ENCODE results near the gene TESPA1. TPM values are rescaled to one million over a fixed set of nuclear protein-coding genes. Genes with fewer than 3 reads are reported as not detected.

TESPA1 gene, protein sequence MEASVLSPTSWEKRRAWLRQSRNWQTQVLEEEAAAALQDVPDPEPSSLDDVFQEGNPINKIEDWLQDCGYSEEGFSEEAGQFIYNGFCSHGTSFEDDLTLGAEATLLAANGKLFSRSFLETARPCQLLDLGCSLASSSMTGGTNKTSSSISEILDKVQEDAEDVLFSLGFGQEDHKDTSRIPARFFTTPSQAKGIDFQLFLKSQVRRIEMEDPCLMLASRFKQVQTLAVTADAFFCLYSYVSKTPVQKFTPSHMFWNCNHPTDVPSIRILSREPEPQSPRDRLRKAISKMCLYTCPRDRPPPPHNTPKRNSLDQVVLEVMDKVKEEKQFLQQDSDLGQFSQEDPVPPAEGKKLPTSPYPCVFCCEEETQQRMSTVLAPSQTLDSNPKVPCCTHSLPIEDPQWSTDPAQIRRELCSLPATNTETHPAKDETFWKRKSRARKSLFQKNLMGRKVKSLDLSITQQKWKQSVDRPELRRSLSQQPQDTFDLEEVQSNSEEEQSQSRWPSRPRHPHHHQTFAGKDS
- total RNA-seq, result 10 to 100 TPM; 92.6 to 95.9 TPM

DNA sequence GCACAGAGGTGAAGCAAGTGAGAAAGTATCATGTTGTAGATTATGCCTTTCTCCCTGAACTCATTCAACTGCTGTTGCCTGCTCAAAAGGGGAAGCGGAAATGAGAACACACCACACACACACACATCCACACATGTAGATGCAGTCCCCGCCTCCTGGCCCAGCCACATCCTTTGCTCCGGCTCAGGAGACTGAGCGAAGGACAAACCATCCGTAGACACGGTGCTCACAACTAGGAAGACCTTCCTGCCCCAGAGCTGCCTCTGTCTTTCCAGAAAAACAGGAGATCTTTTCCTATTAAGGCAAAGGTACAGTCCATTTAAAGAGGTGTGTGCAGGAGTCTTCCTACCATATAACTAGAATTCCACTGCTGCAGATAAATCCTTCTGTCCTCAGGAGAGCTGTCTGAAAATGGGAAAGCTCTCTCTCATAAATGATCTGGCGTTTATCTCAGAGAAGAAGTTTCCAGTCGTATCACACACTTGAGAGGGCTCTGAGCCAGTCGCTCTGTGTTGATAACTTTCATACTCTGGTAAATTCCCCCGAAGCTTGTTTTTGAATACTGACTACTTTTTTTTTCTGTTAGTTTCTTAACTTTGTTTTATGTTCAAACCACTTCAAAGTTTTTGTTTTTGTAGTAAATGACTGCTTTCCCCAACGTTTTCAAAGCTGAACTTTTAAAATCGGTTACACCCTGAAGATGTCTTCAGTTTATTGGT lies at the start of gene TESPA1:
Gene TESPA1 (minus strand): TSS at position 105 of the 719 bp plus-strand sequence. CDS start 10,200 bp downstream, outside the sequence.
- no peaks in the 10 kb centered on the region for H3K27me3 Mint-ChIP-seq
- peaks cover 56% of the 10 kb centered on the region for H3K36me3 Mint-ChIP-seq
- H3K9me3 Mint-ChIP-seq, result peaks cover 7% of the 10 kb centered on the region
- peak within 1 kb of the TSS; percentile 91 for H3K27ac Mint-ChIP-seq
- DNase-seq, result peak; percentile 83
- H3K4me1 Mint-ChIP-seq, result peaks cover 59% of the 10 kb centered on the region
- H3K4me3 Mint-ChIP-seq, result peak within 1 kb of the TSS; percentile 87

DNA sequence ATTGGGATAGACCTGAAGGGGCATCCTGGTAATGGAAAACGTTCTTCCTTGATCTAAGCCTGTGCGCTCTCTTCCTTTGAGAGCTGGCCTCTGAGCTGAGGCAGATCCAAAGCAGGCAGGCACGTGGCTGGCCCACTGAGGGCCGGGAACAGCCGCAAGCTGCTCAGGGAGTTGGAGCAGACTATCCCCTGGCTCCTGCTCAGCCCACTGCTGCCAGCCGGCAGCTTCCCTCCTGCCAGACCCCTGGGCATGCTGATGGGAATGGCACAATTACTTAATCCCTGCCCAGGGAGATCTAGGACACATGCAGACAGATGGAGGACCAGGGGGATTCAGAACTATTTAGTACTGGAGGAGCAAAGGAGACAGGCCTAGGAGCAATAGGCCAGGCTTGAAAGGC lies 49.7 kb upstream of the TESPA1 start:
- no peak overlapping the region for H3K27ac Mint-ChIP-seq

DNA sequence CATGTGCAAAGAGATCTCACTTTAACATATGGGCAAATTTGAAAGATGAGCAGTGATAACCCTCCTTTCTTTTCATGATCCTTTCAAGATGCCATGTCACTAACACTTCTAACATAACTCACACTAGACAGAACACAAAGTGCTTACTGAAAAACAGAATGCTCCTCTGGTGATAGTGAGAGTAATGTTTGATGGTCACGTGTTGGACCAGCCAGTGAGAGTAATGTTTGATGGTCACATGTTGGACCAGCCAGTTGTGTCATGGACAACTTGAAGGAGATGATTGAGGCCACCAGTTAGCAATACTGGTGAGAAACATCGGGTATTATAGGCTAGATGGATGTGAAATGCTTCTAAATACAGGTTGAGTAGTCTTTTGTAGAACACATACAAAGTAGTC lies 40.9 kb upstream of the TESPA1 start:
- H3K4me3 Mint-ChIP-seq, result no peak overlapping the region
- H3K4me1 Mint-ChIP-seq, result no peaks in the 10 kb centered on the region
- no peaks in the 10 kb centered on the region for H3K36me3 Mint-ChIP-seq
- H3K27ac Mint-ChIP-seq, result no peak overlapping the region
- peaks cover 26% of the 10 kb centered on the region for H3K27me3 Mint-ChIP-seq
- no peaks in the 10 kb centered on the region for H3K9me3 Mint-ChIP-seq
- no peak for DNase-seq

More for the DNA sequence above, 49.7 kb upstream of the TESPA1 start:
- H3K27me3 Mint-ChIP-seq, result no peaks in the 10 kb centered on the region
- no peaks in the 10 kb centered on the region for H3K36me3 Mint-ChIP-seq
- peaks cover 37% of the 10 kb centered on the region for H3K4me1 Mint-ChIP-seq
- H3K9me3 Mint-ChIP-seq, result no peaks in the 10 kb centered on the region
- DNase-seq, result no peak
- no peak overlapping the region for H3K4me3 Mint-ChIP-seq

DNA sequence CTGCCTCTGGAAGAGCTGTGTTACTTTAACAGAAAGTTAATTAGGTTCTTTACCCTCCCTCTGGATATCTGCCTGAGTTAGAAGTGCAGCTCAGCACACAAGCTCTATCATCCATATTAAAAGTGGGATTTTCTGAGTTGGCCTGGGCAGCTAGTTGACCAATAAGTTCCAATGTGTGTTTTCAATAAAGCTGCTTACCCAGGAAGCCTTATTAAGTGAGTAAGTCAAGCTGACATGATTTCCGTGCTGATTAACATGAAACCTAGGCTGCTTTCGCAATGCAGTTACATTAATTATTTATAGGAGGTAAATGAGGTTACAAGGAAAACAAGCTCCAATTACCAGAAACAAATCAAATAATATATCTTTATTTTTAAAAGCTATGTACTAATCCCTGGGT lies 40.0 kb upstream of the TESPA1 start:
- Mint-ChIP-seq H3K4me1 (peaks cover 4% of the 10 kb centered on the region), H3K4me3 (no peak overlapping the region), H3K9me3 (no peaks in the 10 kb centered on the region), H3K27ac (no peak overlapping the region), H3K36me3 (no peaks in the 10 kb centered on the region), H3K27me3 (peaks cover 36% of the 10 kb centered on the region)
- no peak for DNase-seq

DNA sequence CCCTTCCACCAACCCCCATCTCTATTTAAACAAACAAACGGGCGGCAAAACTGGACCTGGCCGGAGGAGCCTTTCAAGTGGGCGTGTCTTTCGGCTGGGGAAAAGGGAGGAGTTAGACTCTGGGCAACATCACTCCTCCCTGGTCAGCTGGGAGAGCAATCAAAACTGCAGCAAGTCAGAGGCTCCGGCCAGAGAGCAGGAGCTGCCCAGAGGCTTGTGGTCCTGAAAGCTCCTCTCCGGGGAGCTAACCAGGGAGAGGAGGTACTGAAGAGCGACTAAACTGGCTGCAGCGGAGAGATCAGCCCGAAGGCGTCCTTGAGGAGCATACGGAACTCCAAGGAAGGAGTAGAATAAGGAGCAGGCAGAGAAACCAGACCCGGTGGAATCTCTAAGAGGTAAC lies 35.2 kb upstream of the TESPA1 start, which contains the start of gene NEUROD4:
Gene NEUROD4 (plus strand): TSS at position 191 of the 400 bp plus-strand sequence. CDS start 6,466 bp downstream, outside the sequence.
- Mint-ChIP-seq H3K27ac (no peak within 1 kb of the TSS), H3K9me3 (no peaks in the 10 kb centered on the region), H3K27me3 (peaks cover 55% of the 10 kb centered on the region), H3K4me3 (no peak within 1 kb of the TSS), H3K4me1 (peaks cover 7% of the 10 kb centered on the region), H3K36me3 (no peaks in the 10 kb centered on the region)
- DNase-seq, result peak; percentile 3

DNA sequence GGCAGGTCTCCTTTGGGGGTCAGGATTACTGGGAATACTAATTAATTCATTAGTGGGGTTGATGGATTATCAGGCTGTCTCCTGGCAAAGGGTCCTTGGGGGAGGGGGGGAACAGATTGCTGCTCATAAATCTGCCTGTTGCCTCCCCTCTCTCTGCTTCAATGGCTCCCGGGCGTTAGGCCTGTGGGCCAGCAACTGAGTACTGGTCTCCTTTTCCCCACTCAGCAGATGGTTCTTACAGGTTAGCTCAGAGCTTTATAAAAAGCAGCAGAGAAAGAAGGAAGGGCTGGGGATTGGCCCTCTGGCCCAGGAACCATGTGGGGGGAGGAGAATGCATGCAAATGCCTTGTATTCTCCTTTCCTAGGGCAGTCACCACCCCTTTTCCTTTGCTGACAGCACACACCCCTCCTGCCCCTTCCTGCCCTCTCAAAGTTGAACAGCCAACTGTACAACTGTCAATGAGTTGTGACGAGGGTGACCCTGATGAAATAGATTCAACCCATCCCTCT lies 32.9 kb upstream of the TESPA1 start:
- Mint-ChIP-seq H3K36me3 (peaks cover 3% of the 10 kb centered on the region), H3K4me1 (peaks cover 7% of the 10 kb centered on the region), H3K27ac (no peak overlapping the region), H3K27me3 (peaks cover 42% of the 10 kb centered on the region), H3K4me3 (no peak overlapping the region), H3K9me3 (peaks cover 5% of the 10 kb centered on the region)
- no peak for DNase-seq

DNA sequence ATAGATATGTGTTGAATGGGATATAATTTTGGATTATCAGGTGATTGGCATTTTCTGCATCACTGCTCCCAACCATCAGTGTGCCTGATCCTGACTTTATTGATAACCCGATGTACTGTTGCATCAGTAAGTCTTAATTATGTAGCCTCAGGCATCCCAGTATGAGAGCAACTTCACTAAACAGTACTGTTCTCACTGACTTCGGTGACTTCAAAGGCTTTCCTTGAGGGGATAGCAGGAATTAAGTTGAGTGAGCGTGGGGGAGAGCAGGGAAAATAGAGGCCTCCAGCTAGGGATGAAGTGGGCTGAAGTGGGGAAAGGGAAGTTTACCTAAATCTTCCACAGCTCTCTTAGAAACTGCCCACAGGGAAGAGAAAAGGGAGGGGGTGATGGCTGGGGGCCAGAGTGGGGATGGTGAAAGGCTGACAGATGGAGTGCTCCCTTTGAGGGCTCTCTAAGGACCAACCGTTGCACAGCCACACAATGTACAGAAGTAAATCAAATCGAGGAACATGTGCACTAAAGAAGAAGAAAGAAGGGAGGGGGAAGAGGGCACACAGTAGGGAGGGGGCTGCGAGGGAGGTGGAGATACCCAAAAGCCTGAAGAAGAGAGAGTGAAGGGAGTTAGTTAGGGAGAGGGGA lies 24.5 kb upstream of the TESPA1 start:
- H3K27me3 Mint-ChIP-seq, result peaks cover 7% of the 10 kb centered on the region
- DNase-seq, result no peak
- no peaks in the 10 kb centered on the region for H3K4me1 Mint-ChIP-seq
- no peak overlapping the region for H3K4me3 Mint-ChIP-seq
- no peak overlapping the region for H3K27ac Mint-ChIP-seq
- H3K9me3 Mint-ChIP-seq, result peaks cover 12% of the 10 kb centered on the region
- H3K36me3 Mint-ChIP-seq, result peaks cover 19% of the 10 kb centered on the region

DNA sequence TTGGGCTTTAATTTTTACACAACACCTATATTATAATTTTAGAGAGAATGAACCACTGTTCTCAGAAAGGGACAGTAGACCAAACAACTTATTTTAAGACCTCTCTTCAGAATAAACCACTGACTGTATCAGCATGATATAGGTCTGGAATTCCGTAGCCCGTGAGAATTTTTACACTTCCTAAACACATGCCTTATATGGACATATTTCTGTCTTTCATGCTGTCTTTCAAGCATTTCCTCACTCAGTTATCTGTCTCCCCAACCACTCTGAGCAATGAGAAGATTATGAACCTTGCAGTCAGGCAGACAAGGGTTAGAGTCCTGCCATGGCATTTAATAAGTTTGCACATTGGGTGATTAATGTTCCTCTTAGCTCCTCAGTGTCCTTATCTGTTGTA lies 17.8 kb upstream of the TESPA1 start:
- Mint-ChIP-seq H3K36me3 (peaks cover 15% of the 10 kb centered on the region), H3K27me3 (no peaks in the 10 kb centered on the region), H3K9me3 (peaks cover 5% of the 10 kb centered on the region), H3K27ac (no peak overlapping the region), H3K4me1 (peaks cover 10% of the 10 kb centered on the region), H3K4me3 (no peak overlapping the region)
- no peak for DNase-seq

DNA sequence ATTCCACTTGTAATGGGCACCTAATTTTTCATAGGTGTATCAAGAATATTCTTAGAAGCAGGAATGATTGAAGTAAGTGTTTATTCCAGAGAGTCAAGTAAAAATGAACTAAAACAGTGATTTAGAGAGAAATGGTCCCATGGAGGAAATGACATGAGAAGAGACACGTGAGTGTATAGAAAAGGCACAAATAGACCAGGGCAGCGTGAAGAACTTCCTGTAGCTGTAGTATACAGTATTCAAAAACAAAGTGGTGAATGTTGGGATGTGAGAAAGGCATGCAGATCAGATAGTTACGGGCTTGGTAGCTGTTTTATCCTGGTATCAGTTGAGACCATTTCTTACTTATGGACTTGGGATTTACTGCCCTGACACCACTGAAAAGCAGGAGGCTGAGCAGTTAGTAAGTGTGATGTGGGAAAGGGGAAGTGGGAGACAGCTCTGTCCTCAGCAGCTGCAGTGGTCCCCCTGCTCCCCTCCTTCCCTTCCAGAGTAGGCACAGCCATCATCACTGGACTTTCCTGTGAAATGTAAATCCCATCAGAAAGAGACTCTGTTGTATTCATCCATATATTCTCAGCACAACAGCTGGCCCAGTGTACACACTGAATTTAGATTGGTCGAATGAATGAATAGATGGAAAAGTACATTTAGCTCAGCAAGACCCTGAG lies 16.8 kb upstream of the TESPA1 start:
- Mint-ChIP-seq H3K4me3 (no peak overlapping the region), H3K36me3 (peaks cover 9% of the 10 kb centered on the region), H3K9me3 (no peaks in the 10 kb centered on the region), H3K27me3 (no peaks in the 10 kb centered on the region), H3K4me1 (peaks cover 10% of the 10 kb centered on the region), H3K27ac (peak overlapping the region; percentile 9)
- DNase-seq, result no peak

DNA sequence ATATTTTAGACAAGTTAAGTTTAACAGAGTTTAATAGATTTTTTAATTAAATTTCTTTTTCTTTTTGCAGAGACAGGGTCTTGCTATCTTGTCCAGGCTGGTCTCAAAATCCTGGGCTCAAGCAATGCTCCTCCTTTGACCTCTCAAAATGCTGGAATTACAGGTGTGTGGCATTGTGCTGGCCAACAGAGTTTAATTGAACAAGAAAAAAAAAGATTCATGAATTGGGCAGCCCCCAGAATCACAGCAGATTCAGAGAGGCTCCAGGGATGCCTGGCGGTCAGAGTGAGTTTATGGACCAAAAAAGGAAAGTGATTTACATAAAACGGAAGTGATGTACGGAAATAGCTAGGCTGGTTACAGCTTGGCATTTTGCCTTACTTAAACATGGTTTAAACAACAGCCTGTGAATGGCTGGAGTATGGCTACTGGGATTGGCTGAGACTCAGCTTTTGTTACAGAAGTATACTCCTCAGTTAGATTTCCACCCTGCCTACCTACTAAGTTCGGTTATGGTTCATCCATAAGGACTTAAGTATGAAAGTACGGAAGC lies 14.5 kb upstream of the TESPA1 start:
- peaks cover 3% of the 10 kb centered on the region for H3K36me3 Mint-ChIP-seq
- peaks cover 14% of the 10 kb centered on the region for H3K4me1 Mint-ChIP-seq
- H3K27ac Mint-ChIP-seq, result no peak overlapping the region
- DNase-seq, result no peak
- H3K27me3 Mint-ChIP-seq, result no peaks in the 10 kb centered on the region
- H3K9me3 Mint-ChIP-seq, result no peaks in the 10 kb centered on the region
- no peak overlapping the region for H3K4me3 Mint-ChIP-seq

DNA sequence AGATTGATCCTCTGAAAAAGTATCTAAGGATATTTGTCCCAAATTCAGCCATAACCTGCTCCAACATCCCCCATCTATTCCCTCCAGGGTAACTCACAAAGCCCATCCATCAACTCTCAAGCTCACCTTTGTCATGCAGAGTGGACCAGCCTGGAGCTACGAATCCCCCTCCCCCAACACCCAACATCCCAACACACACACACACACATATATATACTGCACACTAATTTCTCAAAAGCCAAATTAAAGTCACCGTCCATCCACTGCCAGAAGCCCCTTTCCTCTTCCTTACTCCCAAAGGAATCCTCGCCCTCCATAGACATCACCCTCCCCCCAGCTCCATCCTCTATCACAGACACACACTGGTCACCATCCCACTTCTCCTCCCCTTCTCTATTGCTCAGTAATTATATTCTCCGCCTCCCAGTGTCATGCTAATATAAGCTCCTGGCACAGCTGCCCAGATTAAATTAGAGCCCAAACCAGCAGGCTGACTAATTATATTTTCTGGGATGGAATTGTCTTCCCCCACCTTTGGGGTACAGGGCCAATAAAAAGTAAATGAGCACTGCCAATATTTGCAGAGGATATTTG lies 13.5 kb upstream of the TESPA1 start:
- H3K36me3 Mint-ChIP-seq, result peaks cover 3% of the 10 kb centered on the region
- DNase-seq, result no peak
- no peak overlapping the region for H3K27ac Mint-ChIP-seq
- no peaks in the 10 kb centered on the region for H3K9me3 Mint-ChIP-seq
- no peaks in the 10 kb centered on the region for H3K27me3 Mint-ChIP-seq
- H3K4me3 Mint-ChIP-seq, result no peak overlapping the region
- peaks cover 21% of the 10 kb centered on the region for H3K4me1 Mint-ChIP-seq

DNA sequence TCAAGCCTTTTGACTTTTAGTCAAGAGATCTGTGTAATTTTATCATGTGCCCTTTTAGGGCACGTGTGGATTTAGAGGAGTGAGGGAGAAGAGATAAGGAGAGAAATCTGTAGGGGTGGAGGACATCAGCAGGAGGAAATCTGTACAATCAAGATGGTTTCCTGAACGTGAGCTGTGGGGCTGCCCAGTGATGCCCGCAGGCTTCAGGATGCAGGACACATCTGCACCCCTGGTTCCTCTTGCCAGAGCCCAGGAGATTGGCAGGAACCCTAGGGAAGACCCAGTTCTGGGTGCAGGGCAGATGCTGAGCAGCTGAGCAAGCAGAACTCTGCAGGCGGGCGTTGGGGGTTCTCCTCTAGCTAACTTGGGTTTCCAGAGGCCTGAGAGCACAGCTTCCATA lies 11.6 kb upstream of the TESPA1 start:
- Mint-ChIP-seq H3K4me3 (no peak overlapping the region), H3K4me1 (peaks cover 27% of the 10 kb centered on the region), H3K27me3 (no peaks in the 10 kb centered on the region), H3K27ac (no peak overlapping the region), H3K36me3 (peaks cover 3% of the 10 kb centered on the region), H3K9me3 (no peaks in the 10 kb centered on the region)
- no peak for DNase-seq

DNA sequence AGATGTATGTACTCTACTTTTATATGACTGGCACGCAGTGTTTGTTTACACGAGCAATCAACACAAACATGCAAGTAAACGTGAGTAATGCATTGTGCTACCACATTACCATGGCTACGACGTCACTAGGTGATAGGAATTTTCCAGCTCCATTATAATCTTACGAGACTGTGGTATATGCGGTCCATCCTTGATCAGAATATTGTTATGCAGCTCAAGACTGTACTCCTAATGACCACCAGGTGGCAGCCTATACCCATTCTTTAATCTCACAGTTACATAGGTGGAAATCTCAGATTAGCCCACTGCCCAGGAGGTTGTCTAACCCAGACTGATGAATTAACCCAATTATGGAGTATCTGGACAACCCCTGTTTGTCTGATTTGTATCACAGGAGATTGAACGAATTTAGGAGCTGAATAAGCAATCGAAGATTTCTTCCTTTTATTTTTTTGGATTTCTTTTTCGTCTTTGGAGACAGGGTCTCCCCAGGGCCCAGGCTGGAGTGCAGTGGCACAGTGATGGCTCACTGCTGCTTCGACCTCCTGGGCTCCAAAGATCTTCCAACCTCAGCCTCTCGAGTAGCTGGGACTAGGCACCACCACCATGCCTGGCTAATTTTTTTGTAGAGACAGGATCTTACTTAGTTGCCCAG lies 8.7 kb upstream of the TESPA1 start:
- no peak overlapping the region for H3K4me3 Mint-ChIP-seq
- H3K9me3 Mint-ChIP-seq, result no peaks in the 10 kb centered on the region
- peaks cover 6% of the 10 kb centered on the region for H3K36me3 Mint-ChIP-seq
- peaks cover 50% of the 10 kb centered on the region for H3K4me1 Mint-ChIP-seq
- no peak overlapping the region for H3K27ac Mint-ChIP-seq
- no peaks in the 10 kb centered on the region for H3K27me3 Mint-ChIP-seq
- DNase-seq, result peak; percentile 46

Measured in activated naive CD8-positive, alpha-beta T cell treated with anti-CD3 and anti-CD28 coated beads for 36 hours (primary cell).